OCI-LY1 (cell line): ENCODE measurements around the gene GTF3C1.

Source experiments
- H2AFZ ChIP-seq: fragments of 200-600 bp; sonication (generic), shearing (Covaris generic); 2 replicates; pipeline ENCODE4 v1.6.0; 2014; ENCODE audit warnings: antibody characterized with exemption, mild to moderate bottlenecking, low read length
- H3F3A ChIP-seq: fragments of 200-600 bp; sonication (generic), shearing (Covaris generic); 2 replicates; pipeline ENCODE4 v1.6.0; 2014; ENCODE audit warnings: mild to moderate bottlenecking, antibody characterized with exemption, low read length, moderate library complexity; ENCODE audit not compliant: insufficient read depth
- H3K27ac ChIP-seq: fragments of 200-600 bp; sonication (generic); 2 replicates; pipeline ENCODE4 v1.5.1; 2014; ENCODE audit warnings: low read length, mixed run types, mild to moderate bottlenecking, low read depth; ENCODE audit not compliant: poor library complexity, severe bottlenecking
- H3K27me3 ChIP-seq: fragments of 200-600 bp; sonication (generic); 2 replicates; pipeline ENCODE4 v1.6.0; 2014; ENCODE audit warnings: antibody characterized with exemption, mild to moderate bottlenecking, low read length, moderate library complexity; ENCODE audit not compliant: insufficient read depth
- H3K36me3 ChIP-seq: fragments of 200-600 bp; sonication (generic); 2 replicates; pipeline ENCODE4 v1.6.1; 2014; ENCODE audit warnings: mild to moderate bottlenecking, antibody characterized with exemption, low read length, moderate library complexity, mixed read lengths; ENCODE audit not compliant: insufficient read depth
- H3K4me1 ChIP-seq: fragments of 200-600 bp; sonication (generic); 2 replicates; pipeline ENCODE4 v1.5.1; 2014; ENCODE audit warnings: mild to moderate bottlenecking, low read length, moderate library complexity; ENCODE audit not compliant: insufficient read depth, severe bottlenecking
- H3K4me2 ChIP-seq: fragments of 200-600 bp; sonication (generic), shearing (Covaris generic); 2 replicates; pipeline ENCODE4 v1.6.1; 2014; ENCODE audit warnings: low read length
- H3K4me3 ChIP-seq: fragments of 200-600 bp; sonication (generic); 2 replicates; pipeline ENCODE4 v1.5.1; 2014; ENCODE audit warnings: low read length, low read depth, mild to moderate bottlenecking, mixed read lengths; ENCODE audit not compliant: poor library complexity, severe bottlenecking
- H3K79me2 ChIP-seq: fragments of 200-600 bp; shearing (Covaris generic); 2 replicates; pipeline ENCODE4 v1.6.1; 2016; ENCODE audit warnings: mixed run types, low read length, mixed read lengths; ENCODE audit not compliant: insufficient read depth
- H3K9ac ChIP-seq: fragments of 200-600 bp; sonication (generic), shearing (Covaris generic); 2 replicates; pipeline ENCODE4 v1.6.1; 2014; ENCODE audit warnings: mild to moderate bottlenecking, low read length, mixed read lengths
- H3K9me2 ChIP-seq: fragments of 200-600 bp; sonication (generic), shearing (Covaris generic); 2 replicates; pipeline ENCODE4 v1.6.1; 2014; ENCODE audit warnings: low read depth, mild to moderate bottlenecking, low read length, mixed read lengths
- H3K9me3 ChIP-seq: fragments of 200-600 bp; shearing (Covaris generic); 2 replicates; pipeline ENCODE4 v1.6.1; 2014; ENCODE audit warnings: low read length, mixed read lengths
- H4K20me1 ChIP-seq: fragments of 200-600 bp; sonication (generic), shearing (Covaris generic); 2 replicates; pipeline ENCODE4 v1.6.0; 2016; ENCODE audit warnings: mild to moderate bottlenecking, low read length; ENCODE audit not compliant: insufficient read depth
- EZH2 ChIP-seq: fragments of 200-600 bp; sonication (generic), shearing (Covaris generic); IDR thresholded peaks from 2 replicates; pipeline ENCODE4 v1.8.0; 2017; ENCODE audit warnings: borderline replicate concordance, mixed run types, mild to moderate bottlenecking, antibody characterized with exemption, low read length, moderate library complexity, mixed read lengths
- TF ChIP-seq, protein P1 (sequence below): fragments of 200-600 bp; sonication (generic), shearing (Covaris generic); IDR thresholded peaks from 2 replicates; pipeline ENCODE4 v1.5.1; 2017; ENCODE audit warnings: mild to moderate bottlenecking, antibody characterized with exemption, low read length, moderate library complexity, mixed read lengths

Gene GTF3C1

DNA sequence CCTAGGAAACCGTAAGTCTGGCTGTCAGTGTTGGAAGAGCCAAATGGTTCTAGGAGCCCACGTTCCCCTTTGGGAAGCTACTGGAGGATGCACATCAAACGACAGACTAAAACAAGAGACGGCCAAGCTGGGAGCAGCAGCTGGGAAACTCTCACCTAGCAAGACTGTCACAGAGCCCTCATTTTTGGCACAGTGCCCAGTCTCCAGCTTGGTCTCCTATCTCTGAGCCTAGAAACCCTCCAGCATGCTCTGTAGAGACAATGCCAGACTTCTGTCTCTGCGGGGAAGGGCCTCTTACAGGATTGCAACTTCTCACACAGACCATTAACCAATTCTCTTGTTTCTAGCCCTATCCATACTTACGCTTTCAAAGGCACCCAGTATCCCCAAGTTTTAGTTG, 23.5 kb downstream of the GTF3C1 start:
- no peak overlapping the region for H3K4me2 ChIP-seq
- H2AFZ ChIP-seq = no peak overlapping the region
- no peaks in the 10 kb centered on the region for H3K79me2 ChIP-seq
- H4K20me1 ChIP-seq = no peaks in the 10 kb centered on the region
- TF ChIP-seq EZH2 = no peak
- TF ChIP-seq, protein P1, sequence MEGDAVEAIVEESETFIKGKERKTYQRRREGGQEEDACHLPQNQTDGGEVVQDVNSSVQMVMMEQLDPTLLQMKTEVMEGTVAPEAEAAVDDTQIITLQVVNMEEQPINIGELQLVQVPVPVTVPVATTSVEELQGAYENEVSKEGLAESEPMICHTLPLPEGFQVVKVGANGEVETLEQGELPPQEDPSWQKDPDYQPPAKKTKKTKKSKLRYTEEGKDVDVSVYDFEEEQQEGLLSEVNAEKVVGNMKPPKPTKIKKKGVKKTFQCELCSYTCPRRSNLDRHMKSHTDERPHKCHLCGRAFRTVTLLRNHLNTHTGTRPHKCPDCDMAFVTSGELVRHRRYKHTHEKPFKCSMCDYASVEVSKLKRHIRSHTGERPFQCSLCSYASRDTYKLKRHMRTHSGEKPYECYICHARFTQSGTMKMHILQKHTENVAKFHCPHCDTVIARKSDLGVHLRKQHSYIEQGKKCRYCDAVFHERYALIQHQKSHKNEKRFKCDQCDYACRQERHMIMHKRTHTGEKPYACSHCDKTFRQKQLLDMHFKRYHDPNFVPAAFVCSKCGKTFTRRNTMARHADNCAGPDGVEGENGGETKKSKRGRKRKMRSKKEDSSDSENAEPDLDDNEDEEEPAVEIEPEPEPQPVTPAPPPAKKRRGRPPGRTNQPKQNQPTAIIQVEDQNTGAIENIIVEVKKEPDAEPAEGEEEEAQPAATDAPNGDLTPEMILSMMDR = no peak
- no peaks in the 10 kb centered on the region for H3K4me1 ChIP-seq
- peaks cover 75% of the 10 kb centered on the region for H3K36me3 ChIP-seq
- no peaks in the 10 kb centered on the region for H3K27me3 ChIP-seq
- H3K4me3 ChIP-seq = no peak overlapping the region
- no peaks in the 10 kb centered on the region for H3F3A ChIP-seq
- H3K27ac ChIP-seq = no peak overlapping the region
- no peaks in the 10 kb centered on the region for H3K9me3 ChIP-seq
- H3K9ac ChIP-seq = no peak overlapping the region
- H3K9me2 ChIP-seq = no peaks in the 10 kb centered on the region

DNA sequence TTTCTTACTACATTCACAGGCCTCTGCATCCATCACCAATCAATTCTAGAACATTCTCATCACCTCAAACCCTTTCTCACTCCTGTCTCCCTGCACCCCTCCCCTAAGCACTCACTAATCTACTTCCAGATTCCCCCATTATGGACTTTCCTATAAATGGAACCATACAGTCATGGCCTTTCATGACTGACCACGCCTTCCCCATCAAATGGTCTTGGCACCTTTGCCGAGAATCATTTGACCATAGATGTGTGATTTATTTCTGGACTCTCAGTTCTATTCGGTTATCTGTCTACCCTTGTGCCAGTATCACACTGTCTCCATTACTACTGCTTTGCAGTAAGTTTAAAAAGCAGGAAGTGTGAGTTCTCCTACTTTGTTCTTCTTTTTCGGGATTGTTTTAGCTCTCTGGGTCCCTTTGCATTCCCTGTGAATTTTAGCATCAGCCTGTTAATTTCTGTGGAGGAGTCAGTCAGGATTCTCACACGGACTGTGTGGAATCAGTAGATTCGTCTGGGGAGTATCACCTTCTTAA, 27.5 kb downstream of the GTF3C1 start:
- Histone ChIP-seq H3K4me2 (no peak overlapping the region), H3K27ac (no peak overlapping the region), H3K36me3 (peaks cover 55% of the 10 kb centered on the region; the same call in 1 of the 2 replicates), H3K9ac (no peak overlapping the region), H3K79me2 (no peaks in the 10 kb centered on the region), H3F3A (no peaks in the 10 kb centered on the region), H3K27me3 (no peaks in the 10 kb centered on the region), H3K4me1 (no peaks in the 10 kb centered on the region), H4K20me1 (no peaks in the 10 kb centered on the region), H3K9me2 (no peaks in the 10 kb centered on the region), H3K9me3 (no peaks in the 10 kb centered on the region), H2AFZ (no peak overlapping the region), H3K4me3 (no peak overlapping the region)
- TF ChIP-seq, protein P1 = no peak
- no peak for TF ChIP-seq EZH2

DNA sequence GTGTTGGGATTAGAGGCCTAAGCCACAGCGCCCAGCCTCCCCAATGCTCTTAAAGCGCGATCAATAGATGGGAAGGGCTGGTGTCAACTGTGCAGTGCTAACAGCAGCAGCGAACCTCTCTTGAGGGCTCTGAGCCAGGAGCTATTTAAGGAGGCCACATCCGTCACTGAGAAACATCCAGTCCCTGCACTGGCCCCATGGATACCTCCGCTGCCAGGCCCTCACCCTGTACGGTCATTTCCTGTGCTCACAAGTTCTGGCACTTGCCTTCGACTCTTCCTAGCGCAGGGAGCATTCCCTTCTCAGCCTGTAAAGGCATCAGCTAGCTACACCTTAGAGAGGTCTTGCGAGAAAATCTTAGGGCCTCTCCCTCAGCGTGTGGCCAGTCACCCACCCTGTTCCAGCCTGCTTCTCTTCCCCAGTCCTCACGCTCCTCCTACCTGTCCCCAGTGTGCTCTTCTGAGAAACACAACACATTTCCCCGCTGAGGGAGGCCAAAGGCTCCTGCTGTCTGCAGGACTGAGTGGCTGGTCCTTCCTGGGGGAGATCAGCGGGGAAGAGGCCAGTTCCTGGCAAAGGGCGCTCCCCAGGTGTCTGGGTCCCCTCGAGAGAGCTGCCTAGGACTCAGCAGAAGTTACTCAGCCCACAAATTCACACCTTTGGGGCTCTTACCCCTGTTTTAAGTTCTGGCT, 28.6 kb downstream of the GTF3C1 start:
- H3K9me3 ChIP-seq = no peaks in the 10 kb centered on the region
- TF ChIP-seq, protein P1 = no peak
- TF ChIP-seq EZH2 = no peak
- H3K4me3 ChIP-seq = no peak overlapping the region
- H3K4me1 ChIP-seq = no peaks in the 10 kb centered on the region
- H3F3A ChIP-seq = no peaks in the 10 kb centered on the region
- no peaks in the 10 kb centered on the region for H3K79me2 ChIP-seq
- no peak overlapping the region for H2AFZ ChIP-seq
- no peaks in the 10 kb centered on the region for H3K9me2 ChIP-seq
- no peaks in the 10 kb centered on the region for H4K20me1 ChIP-seq
- H3K27ac ChIP-seq = no peak overlapping the region
- H3K27me3 ChIP-seq = no peaks in the 10 kb centered on the region
- peaks cover 44% of the 10 kb centered on the region; the same call in 1 of the 2 replicates for H3K36me3 ChIP-seq
- no peak overlapping the region for H3K4me2 ChIP-seq
- H3K9ac ChIP-seq = no peak overlapping the region
